Central memory CD4-positive, alpha-beta T cell (primary cell): ENCODE measurements around the gene NFKBIZ.
"Not testable (repeated sequence)": the region's sequence is repeated elsewhere in the genome, so short reads cannot be mapped to it uniquely, and the experiment has no call there.

Experiments used
- DNase-seq: peaks from one replicate; pipeline ENCODE4 v3.0.0; 2022

Gene NFKBIZ

GRCh38 chr3:101876142-101876541 is 26.8 kb downstream of the NFKBIZ start:
- no peak for DNase-seq

GRCh38 chr3:101878589-101878988 is 29.3 kb downstream of the NFKBIZ start:
- no peak for DNase-seq

GRCh38 chr3:101879102-101879501 is 29.8 kb downstream of the NFKBIZ start:
- no peak for DNase-seq

- no peak for DNase-seq
Measured at GRCh38 chr3:101879623-101880284, 30.4 kb downstream of the NFKBIZ start.

GRCh38 chr3:101884776-101885175 is 35.5 kb downstream of the NFKBIZ start:
- DNase-seq, result no peak

- not testable (repeated sequence) for DNase-seq
Measured at GRCh38 chr3:101885584-101885983, 36.3 kb downstream of the NFKBIZ start.

GRCh38 chr3:101886626-101887025 is 37.3 kb downstream of the NFKBIZ start:
- DNase-seq, result no peak

GRCh38 chr3:101888653-101889052 is 39.3 kb downstream of the NFKBIZ start:
- no peak for DNase-seq

- DNase-seq, result no peak
Measured at GRCh38 chr3:101890716-101891115, 41.4 kb downstream of the NFKBIZ start.

GRCh38 chr3:101892648-101893047 is 43.3 kb downstream of the NFKBIZ start:
- DNase-seq, result no peak

- DNase-seq, result no peak
Measured at GRCh38 chr3:101896083-101896757, 46.9 kb downstream of the NFKBIZ start.

GRCh38 chr3:101897013-101897412 is 47.7 kb downstream of the NFKBIZ start:
- no peak for DNase-seq

GRCh38 chr3:101898039-101898438 is 48.7 kb downstream of the NFKBIZ start:
- DNase-seq, result no peak

GRCh38 chr3:101898752-101899169 is 49.4 kb downstream of the NFKBIZ start:
- no peak for DNase-seq

- DNase-seq, result no peak
Measured at GRCh38 chr3:101900316-101900715, 51.0 kb downstream of the NFKBIZ start.

- DNase-seq, result no peak
Measured at GRCh38 chr3:101900736-101901135, 51.4 kb downstream of the NFKBIZ start.

GRCh38 chr3:101902041-101902440 is 52.7 kb downstream of the NFKBIZ start:
- DNase-seq, result no peak

- no peak for DNase-seq
Measured at GRCh38 chr3:101903451-101903871, 54.1 kb downstream of the NFKBIZ start.

GRCh38 chr3:101905573-101905972 is 56.3 kb downstream of the NFKBIZ start:
- not testable (repeated sequence) for DNase-seq
